8988T (cell line): ENCODE results near the gene CDC25B.
"Not testable (repeated sequence)": the region's sequence is repeated elsewhere in the genome, so short reads cannot be mapped to it uniquely, and the experiment has no call there.

ENCODE experiments used
- DNase-seq: peaks from one replicate; pipeline ENCODE4 v3.0.0; 2011

The CDC25B gene

GRCh38 chr20:3842348-3842930 lies 46.3 kb downstream of the CDC25B start:
- DNase-seq: no peak

- DNase-seq: peak; percentile 78
These were observed 47.4 kb downstream of the CDC25B start for GRCh38 chr20:3843490-3843889.

GRCh38 chr20:3843990-3844619 lies 48.0 kb downstream of the CDC25B start:
- not testable (repeated sequence) for DNase-seq

GRCh38 chr20:3846378-3846739 lies 50.2 kb downstream of the CDC25B start:
- DNase-seq: no peak

- peak; percentile 93 for DNase-seq
These were observed 50.8 kb downstream of the CDC25B start, which contains the start of gene MAVS for GRCh38 chr20:3846740-3847428. MAVS (plus strand) TSS chr20:3846834; CDS start chr20:3854625, 7,791 bp downstream.

GRCh38 chr20:3847429-3847940 lies 51.4 kb downstream of the CDC25B start:
- DNase-seq: no peak

GRCh38 chr20:3848565-3848964 lies 52.5 kb downstream of the CDC25B start:
- no peak for DNase-seq

GRCh38 chr20:3854462-3854871 lies 58.4 kb downstream of the CDC25B start:
- no peak for DNase-seq
